ENCODE data around the gene PNPLA5. TPM values are rescaled to one million over a fixed set of nuclear protein-coding genes. Genes with fewer than 3 reads are reported as not detected.
A peak's percentile ranks its signal among the peaks of the same experiment; 100 is the strongest.

PNPLA5 gene, protein sequence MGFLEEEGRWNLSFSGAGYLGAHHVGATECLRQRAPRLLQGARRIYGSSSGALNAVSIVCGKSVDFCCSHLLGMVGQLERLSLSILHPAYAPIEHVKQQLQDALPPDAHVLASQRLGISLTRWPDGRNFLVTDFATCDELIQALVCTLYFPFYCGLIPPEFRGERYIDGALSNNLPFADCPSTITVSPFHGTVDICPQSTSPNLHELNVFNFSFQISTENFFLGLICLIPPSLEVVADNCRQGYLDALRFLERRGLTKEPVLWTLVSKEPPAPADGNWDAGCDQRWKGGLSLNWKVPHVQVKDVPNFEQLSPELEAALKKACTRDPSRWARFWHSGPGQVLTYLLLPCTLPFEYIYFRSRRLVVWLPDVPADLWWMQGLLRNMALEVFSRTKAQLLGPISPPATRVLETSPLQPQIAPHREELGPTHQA
- total RNA-seq (not detected), polyA plus RNA-seq (not detected)
- long read RNA-seq, donor 1 = 0 reads
- long read RNA-seq, donor 2 = 0 reads
- long read RNA-seq, donor 3 = 0 reads

DNA sequence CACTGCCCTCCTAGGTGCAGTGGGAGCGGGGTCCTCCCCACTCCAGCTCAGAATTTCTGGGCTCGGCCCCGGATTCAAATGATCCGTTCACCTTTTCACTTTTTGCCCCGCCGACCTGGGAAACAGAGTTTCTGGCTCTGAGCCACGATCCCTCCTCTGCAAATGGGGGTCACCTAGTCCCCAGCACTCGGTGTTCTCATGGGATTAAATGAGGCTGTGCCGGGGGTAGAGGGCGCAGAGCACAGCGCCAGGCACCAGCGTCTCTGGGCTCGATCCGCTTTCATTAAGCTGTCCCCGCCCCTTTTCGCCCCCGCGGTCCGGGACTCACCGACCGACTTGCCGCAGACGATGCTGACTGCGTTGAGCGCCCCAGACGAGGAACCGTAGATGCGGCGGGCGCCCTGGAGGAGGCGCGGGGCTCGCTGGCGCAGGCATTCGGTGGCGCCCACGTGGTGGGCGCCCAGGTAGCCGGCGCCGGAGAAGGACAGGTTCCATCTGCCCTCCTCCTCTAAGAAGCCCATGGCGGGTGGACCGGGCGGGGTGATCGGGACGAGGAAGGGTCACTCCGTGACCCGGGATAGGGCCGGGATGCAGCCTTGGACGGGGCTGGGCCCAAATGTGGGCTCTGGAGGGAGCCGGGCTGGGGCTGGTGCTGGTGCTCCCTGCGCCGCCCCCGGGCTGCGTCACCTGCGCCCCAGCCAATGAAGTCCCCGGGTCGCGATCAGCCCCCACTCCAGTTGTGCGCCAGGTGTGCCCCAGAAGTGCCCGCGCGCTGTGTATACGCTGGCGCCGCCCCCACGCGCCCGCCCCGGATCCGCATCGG lies at the start of gene PNPLA5:
TSS of gene PNPLA5 (minus strand) at position 654 of the 823 bp plus-strand sequence. CDS start at position 521, 133 bp downstream.
- WGBS, 4 donors = 2 to 4% (median 3%) methylated on average over 25 to 72 of the region's 72 CpGs
- no peaks in the 10 kb centered on the region for H3K36me3 ChIP-seq
- no peaks in the 10 kb centered on the region for H3K9me3 ChIP-seq
- no peak within 1 kb of the TSS for H3K27ac ChIP-seq
- H3K4me1 ChIP-seq = peaks cover 0 to 13% (median 0%) of the 10 kb centered on the region in 12 donors
- peak within 1 kb of the TSS in 1 of 12 donors; percentile 10 for H3K4me3 ChIP-seq
- TF ChIP-seq, protein P1, sequence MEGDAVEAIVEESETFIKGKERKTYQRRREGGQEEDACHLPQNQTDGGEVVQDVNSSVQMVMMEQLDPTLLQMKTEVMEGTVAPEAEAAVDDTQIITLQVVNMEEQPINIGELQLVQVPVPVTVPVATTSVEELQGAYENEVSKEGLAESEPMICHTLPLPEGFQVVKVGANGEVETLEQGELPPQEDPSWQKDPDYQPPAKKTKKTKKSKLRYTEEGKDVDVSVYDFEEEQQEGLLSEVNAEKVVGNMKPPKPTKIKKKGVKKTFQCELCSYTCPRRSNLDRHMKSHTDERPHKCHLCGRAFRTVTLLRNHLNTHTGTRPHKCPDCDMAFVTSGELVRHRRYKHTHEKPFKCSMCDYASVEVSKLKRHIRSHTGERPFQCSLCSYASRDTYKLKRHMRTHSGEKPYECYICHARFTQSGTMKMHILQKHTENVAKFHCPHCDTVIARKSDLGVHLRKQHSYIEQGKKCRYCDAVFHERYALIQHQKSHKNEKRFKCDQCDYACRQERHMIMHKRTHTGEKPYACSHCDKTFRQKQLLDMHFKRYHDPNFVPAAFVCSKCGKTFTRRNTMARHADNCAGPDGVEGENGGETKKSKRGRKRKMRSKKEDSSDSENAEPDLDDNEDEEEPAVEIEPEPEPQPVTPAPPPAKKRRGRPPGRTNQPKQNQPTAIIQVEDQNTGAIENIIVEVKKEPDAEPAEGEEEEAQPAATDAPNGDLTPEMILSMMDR (IDR thresholded peaks at IDR 0.05) = no peak
- no peak for TF ChIP-seq POLR2A (IDR thresholded peaks at IDR 0.05)
- ATAC-seq (no peak), DNase-seq (no peak)
- intact Hi-C loops (cut with DNase I) = loop anchor here in 1 of 10 donors (5.0 kb wide), 1 partner anchor 51 kb away; no protein-coding TSS in a partner anchor
- H3K27me3 ChIP-seq = peaks cover 15 to 69% (median 44%) of the 10 kb centered on the region in 9 donors

DNA sequence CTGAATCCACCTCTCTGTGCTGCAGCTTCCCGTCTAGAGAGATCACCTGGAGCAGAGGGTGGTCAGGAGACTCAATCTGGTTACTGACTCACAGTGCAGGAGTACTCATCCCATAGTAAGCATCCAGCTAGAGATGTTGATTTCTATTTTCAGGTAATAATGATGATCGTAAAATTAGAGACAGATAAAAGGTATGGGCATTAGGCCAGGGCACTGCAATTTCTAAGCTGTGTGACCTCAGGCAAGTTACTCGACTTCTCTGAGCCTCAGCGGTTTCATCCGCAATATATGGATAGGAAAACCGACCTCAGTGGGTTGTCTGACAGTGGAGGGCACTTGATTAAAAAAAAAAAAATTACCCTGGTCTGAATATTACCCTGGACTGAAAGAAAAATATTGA lies 49.6 kb upstream of the PNPLA5 start:
- DNase-seq = no peak
- Histone ChIP-seq H3K36me3 (no peaks in the 10 kb centered on the region), H3K4me1 (no peaks in the 10 kb centered on the region), H3K27me3 (peaks cover 0 to 9% (median 0%) of the 10 kb centered on the region in 9 donors), H3K9me3 (peaks cover 0 to 8% (median 0%) of the 10 kb centered on the region in 12 donors), H3K4me3 (no peak overlapping the region), H3K27ac (no peak overlapping the region)
- intact Hi-C loops (cut with DNase I) = loop anchor here in 1 of 10 donors (5.0 kb wide), 1 partner anchor 49 kb away; the partner anchor contains the start of gene PNPLA5
- ATAC-seq = no peak
- WGBS, 4 donors = 81 to 86% (median 84%) methylated on average over 6 of the region's 6 CpGs
- no peak for TF ChIP-seq POLR2A (IDR thresholded peaks at IDR 0.05)
- TF ChIP-seq, protein P1 (IDR thresholded peaks at IDR 0.05) = no peak

GRCh38 chr22:43931771-43932170 lies 40.0 kb upstream of the PNPLA5 start:
- Histone ChIP-seq H3K36me3 (no peaks in the 10 kb centered on the region), H3K4me3 (no peak overlapping the region), H3K27me3 (peaks cover 0 to 4% (median 0%) of the 10 kb centered on the region in 9 donors), H3K4me1 (peaks cover 0 to 5% (median 0%) of the 10 kb centered on the region in 12 donors), H3K27ac (no peak overlapping the region), H3K9me3 (no peaks in the 10 kb centered on the region)
- WGBS, 4 donors = 63 to 78% (median 68%) methylated on average over 4 of the region's 4 CpGs
- intact Hi-C loops (cut with DNase I) = no loop called here
- DNase-seq = no peak
- no peak for ATAC-seq
- TF ChIP-seq, protein P1 (IDR thresholded peaks at IDR 0.05) = no peak
- TF ChIP-seq POLR2A (IDR thresholded peaks at IDR 0.05) = no peak

Data from heart left ventricle (tissue), 16 donors.